HEK293 (cell line): Measurements from ENCODE around the gene MPZL3.

ENCODE experiments used
- MYNN ChIP-seq: fragments of 450-650 bp; formaldehyde crosslinking; IDR thresholded peaks from 2 replicates; pipeline ENCODE4 v1.5.1; 2016; ENCODE audit warnings: missing biosample characterization, missing genetic modification characterization, borderline replicate concordance
- TF ChIP-seq, protein P1 (sequence below): fragments of 450-650 bp; formaldehyde crosslinking; IDR thresholded peaks from 2 replicates; pipeline ENCODE4 v1.5.1; 2016; ENCODE audit warnings: missing biosample characterization, missing genetic modification characterization
- TF ChIP-seq, protein P2 (sequence below): fragments of 450-650 bp; formaldehyde crosslinking; IDR thresholded peaks from 2 replicates; pipeline ENCODE4 v1.5.1; 2017; ENCODE audit warnings: missing biosample characterization, missing genetic modification characterization

DNA sequence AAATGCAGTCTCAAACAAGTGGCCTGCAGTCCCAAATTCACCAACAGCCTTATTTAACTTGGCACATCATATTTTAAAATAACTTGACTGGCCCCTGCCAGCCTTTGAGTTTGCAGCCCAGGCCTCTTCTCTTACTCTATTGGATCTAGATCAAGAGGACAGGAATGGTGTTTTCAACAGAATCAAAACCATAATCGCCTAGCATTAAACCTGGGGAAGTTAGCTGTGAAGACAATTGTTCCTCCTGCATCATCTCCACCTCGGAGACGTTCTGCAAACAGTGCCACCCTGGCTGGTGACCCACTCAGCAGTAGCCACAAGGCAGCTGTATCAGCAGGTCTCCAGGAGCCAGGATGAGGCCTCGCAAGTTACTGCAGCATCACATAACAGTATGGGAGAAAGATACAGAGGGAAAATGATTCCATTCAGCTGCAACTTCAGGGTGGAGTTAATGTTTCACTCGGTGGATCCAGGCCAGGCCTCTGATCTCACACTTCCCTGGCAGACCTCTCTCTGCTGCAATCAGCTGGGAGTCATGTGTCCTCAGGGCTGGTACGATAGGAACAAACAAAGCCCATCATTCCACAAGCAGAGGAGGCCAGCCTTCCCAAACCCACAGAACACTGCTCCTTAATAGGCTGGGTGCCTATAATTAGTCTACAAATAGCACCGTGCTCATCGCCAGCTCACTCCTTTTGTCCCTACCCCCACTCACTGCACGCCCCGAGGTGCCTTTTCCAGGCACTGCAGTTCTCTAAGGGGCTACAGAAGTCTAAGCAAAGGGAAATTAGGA lies 57.1 kb downstream of the MPZL3 start:
- TF ChIP-seq, protein P1, sequence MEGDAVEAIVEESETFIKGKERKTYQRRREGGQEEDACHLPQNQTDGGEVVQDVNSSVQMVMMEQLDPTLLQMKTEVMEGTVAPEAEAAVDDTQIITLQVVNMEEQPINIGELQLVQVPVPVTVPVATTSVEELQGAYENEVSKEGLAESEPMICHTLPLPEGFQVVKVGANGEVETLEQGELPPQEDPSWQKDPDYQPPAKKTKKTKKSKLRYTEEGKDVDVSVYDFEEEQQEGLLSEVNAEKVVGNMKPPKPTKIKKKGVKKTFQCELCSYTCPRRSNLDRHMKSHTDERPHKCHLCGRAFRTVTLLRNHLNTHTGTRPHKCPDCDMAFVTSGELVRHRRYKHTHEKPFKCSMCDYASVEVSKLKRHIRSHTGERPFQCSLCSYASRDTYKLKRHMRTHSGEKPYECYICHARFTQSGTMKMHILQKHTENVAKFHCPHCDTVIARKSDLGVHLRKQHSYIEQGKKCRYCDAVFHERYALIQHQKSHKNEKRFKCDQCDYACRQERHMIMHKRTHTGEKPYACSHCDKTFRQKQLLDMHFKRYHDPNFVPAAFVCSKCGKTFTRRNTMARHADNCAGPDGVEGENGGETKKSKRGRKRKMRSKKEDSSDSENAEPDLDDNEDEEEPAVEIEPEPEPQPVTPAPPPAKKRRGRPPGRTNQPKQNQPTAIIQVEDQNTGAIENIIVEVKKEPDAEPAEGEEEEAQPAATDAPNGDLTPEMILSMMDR (tag by site-specific recombination) = no peak
- TF ChIP-seq MYNN = no peak
- TF ChIP-seq, protein P2, sequence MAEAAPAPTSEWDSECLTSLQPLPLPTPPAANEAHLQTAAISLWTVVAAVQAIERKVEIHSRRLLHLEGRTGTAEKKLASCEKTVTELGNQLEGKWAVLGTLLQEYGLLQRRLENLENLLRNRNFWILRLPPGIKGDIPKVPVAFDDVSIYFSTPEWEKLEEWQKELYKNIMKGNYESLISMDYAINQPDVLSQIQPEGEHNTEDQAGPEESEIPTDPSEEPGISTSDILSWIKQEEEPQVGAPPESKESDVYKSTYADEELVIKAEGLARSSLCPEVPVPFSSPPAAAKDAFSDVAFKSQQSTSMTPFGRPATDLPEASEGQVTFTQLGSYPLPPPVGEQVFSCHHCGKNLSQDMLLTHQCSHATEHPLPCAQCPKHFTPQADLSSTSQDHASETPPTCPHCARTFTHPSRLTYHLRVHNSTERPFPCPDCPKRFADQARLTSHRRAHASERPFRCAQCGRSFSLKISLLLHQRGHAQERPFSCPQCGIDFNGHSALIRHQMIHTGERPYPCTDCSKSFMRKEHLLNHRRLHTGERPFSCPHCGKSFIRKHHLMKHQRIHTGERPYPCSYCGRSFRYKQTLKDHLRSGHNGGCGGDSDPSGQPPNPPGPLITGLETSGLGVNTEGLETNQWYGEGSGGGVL = no peak
